GM23338 (cell line): Measurements from ENCODE around the gene TBC1D21. TPM values are rescaled to one million over a fixed set of nuclear protein-coding genes. Genes with fewer than 3 reads are reported as not detected.

Experiments used
- ATAC-seq: fragments of 200-7000 bp; cut with Tn5 transposase; 3 replicates; pipeline ENCODE4 v1.9.1; 2020
- DNase-seq: peaks from one replicate; pipeline ENCODE4 v3.0.0-alpha.2; 2015; ENCODE audit warnings: low spot score
- H2AFZ ChIP-seq: fragments of 200-600 bp; sonication (generic); 2 replicates; pipeline ENCODE4 v1.8.0; 2016; ENCODE audit warnings: antibody characterized with exemption, mild to moderate bottlenecking, moderate library complexity
- H3F3A ChIP-seq: fragments of 200-600 bp; sonication (generic); replicated peaks from 2 replicates; pipeline ENCODE4 v1.8.0; 2017; ENCODE audit warnings: antibody characterized with exemption, mixed run types, low read depth
- H3K27ac ChIP-seq: fragments of 200-600 bp; sonication (generic); 2 replicates; pipeline ENCODE4 v1.6.1; 2016; ENCODE audit warnings: low read depth
- H3K27me3 ChIP-seq: fragments of 200-600 bp; sonication (generic); 2 replicates; pipeline ENCODE4 v1.8.0; 2016; ENCODE audit warnings: mild to moderate bottlenecking, mixed run types, moderate library complexity; ENCODE audit not compliant: insufficient read depth
- H3K36me3 ChIP-seq: fragments of 200-600 bp; sonication (generic); 2 replicates; pipeline ENCODE4 v1.8.0; 2016; ENCODE audit warnings: mild to moderate bottlenecking; ENCODE audit not compliant: insufficient read depth
- H3K4me1 ChIP-seq: fragments of 200-600 bp; sonication (generic); 2 replicates; pipeline ENCODE4 v1.8.0; 2016; ENCODE audit warnings: mild to moderate bottlenecking, moderate library complexity; ENCODE audit not compliant: insufficient read depth
- H3K4me2 ChIP-seq: fragments of 200-600 bp; sonication (generic); 2 replicates; pipeline ENCODE4 v1.7.1; 2017; ENCODE audit warnings: mixed run types
- H3K4me3 ChIP-seq: fragments of 200-600 bp; sonication (generic); 2 replicates; pipeline ENCODE4 v1.6.1; 2016; ENCODE audit warnings: mixed run types
- H3K79me2 ChIP-seq: fragments of 200-600 bp; sonication (generic); replicated peaks from 2 replicates; pipeline ENCODE4 v1.8.0; 2017; ENCODE audit warnings: mild to moderate bottlenecking; ENCODE audit not compliant: insufficient read depth
- H3K9me2 ChIP-seq: fragments of 200-600 bp; sonication (generic); 2 replicates; pipeline ENCODE4 v1.8.0; 2017; ENCODE audit not compliant: insufficient read depth
- H4K20me1 ChIP-seq: fragments of 200-600 bp; sonication (generic); replicated peaks from 2 replicates; pipeline ENCODE4 v1.8.0; 2017; ENCODE audit warnings: mild to moderate bottlenecking; ENCODE audit not compliant: insufficient read depth
- H3K27ac Mint-ChIP-seq: 2 replicates; pipeline ENCODE4 v1.8.0; 2020; ENCODE audit warnings: inconsistent platforms, mild to moderate bottlenecking, moderate library complexity, mixed read lengths
- H3K27me3 Mint-ChIP-seq: 3 replicates; pipeline ENCODE4 v1.8.0; 2022; ENCODE audit warnings: low read depth, mild to moderate bottlenecking, moderate library complexity, mixed read lengths, inconsistent platforms; ENCODE audit not compliant: insufficient read depth, poor library complexity
- H3K36me3 Mint-ChIP-seq: 3 replicates; pipeline ENCODE4 v1.8.0; 2021; ENCODE audit warnings: low read depth, mild to moderate bottlenecking, inconsistent platforms, moderate library complexity, mixed read lengths
- H3K4me1 Mint-ChIP-seq: 3 replicates; pipeline ENCODE4 v1.8.0; 2020; ENCODE audit warnings: mild to moderate bottlenecking, inconsistent platforms, mixed read lengths
- H3K4me3 Mint-ChIP-seq: 3 replicates; pipeline ENCODE4 v1.8.0; 2021; ENCODE audit warnings: moderate library complexity, mild to moderate bottlenecking, inconsistent platforms, mixed read lengths
- H3K9me3 Mint-ChIP-seq: 3 replicates; pipeline ENCODE4 v1.8.0; 2020; ENCODE audit warnings: moderate library complexity, mild to moderate bottlenecking, inconsistent platforms, mixed read lengths
- CREB1 ChIP-seq: fragments of 250-450 bp; sonication (Bioruptor Pico); IDR thresholded peaks from 2 replicates; pipeline ENCODE4 v1.5.0; 2020; ENCODE audit warnings: low read depth, mild to moderate bottlenecking, moderate library complexity
- CTCF ChIP-seq, 2 experiments: fragments of 200-600 bp in 1 of 2; sonication (generic) in 1 of 2; conservative IDR thresholded peaks; 2 replicates each; pipeline versions ENCODE4 v1.5.1 to v1.6.1; 2016 to 2017; ENCODE audit warnings: antibody characterized with exemption in 2 of 2, low read depth in 2 of 2, mild to moderate bottlenecking in 2 of 2, moderate library complexity in 1 of 2
- ETS1 ChIP-seq: IDR thresholded peaks from 2 replicates; pipeline ENCODE4 v1.6.1; 2016; ENCODE audit warnings: antibody characterized with exemption
- EZH2 ChIP-seq: fragments of 200-600 bp; sonication (generic); IDR thresholded peaks from one replicate; pipeline ENCODE4 v1.8.0; 2017; ENCODE audit warnings: antibody characterized with exemption, mild to moderate bottlenecking, low read depth; ENCODE audit not compliant: unreplicated experiment
- EZH2phosphoT487 ChIP-seq: fragments of 200-600 bp; sonication (generic); IDR thresholded peaks from one replicate; pipeline ENCODE4 v1.8.1; 2018; ENCODE audit warnings: antibody characterized with exemption; ENCODE audit not compliant: unreplicated experiment
- JUNB ChIP-seq: IDR thresholded peaks from one replicate; pipeline ENCODE4 v1.6.1; 2016; ENCODE audit warnings: antibody characterized with exemption; ENCODE audit not compliant: unreplicated experiment
- NANOG ChIP-seq: IDR thresholded peaks from 2 replicates; pipeline ENCODE4 v1.6.1; 2016; ENCODE audit warnings: antibody characterized with exemption, borderline replicate concordance
- POLR2AphosphoS5 ChIP-seq: IDR thresholded peaks from 2 replicates; pipeline ENCODE4 v1.6.1; 2016; ENCODE audit warnings: antibody characterized with exemption, low read depth
- REST ChIP-seq: IDR thresholded peaks from one replicate; pipeline ENCODE4 v1.6.1; 2018; ENCODE audit warnings: antibody characterized with exemption; ENCODE audit not compliant: unreplicated experiment
- STAT1 ChIP-seq: IDR thresholded peaks from one replicate; pipeline ENCODE4 v1.6.1; 2016; ENCODE audit warnings: antibody characterized with exemption; ENCODE audit not compliant: unreplicated experiment
- ZNF114 ChIP-seq: fragments of 250-450 bp; sonication (Bioruptor Pico); IDR thresholded peaks from 2 replicates; pipeline ENCODE4 v1.5.0; 2020; ENCODE audit warnings: mild to moderate bottlenecking, moderate library complexity
- ZNF331 ChIP-seq: fragments of 250-450 bp; sonication (Bioruptor Pico); IDR thresholded peaks from 2 replicates; pipeline ENCODE4 v1.5.0; 2020; ENCODE audit warnings: low read depth, mild to moderate bottlenecking, moderate library complexity
- ZNF462 ChIP-seq: fragments of 250-450 bp; sonication (Bioruptor Pico); IDR thresholded peaks from 2 replicates; pipeline ENCODE4 v1.5.0; 2020; ENCODE audit warnings: mild to moderate bottlenecking, moderate library complexity
- polyA plus RNA-seq: library from polyadenylated mRNA; unstranded; fragments of >200 nt; fragmentation: Nextera tagmentation; extraction: Ambion mirVana; gene quantifications from 2 replicates; pipeline ENCODE4 v1.2.1, GENCODE V29; 2016
- total RNA-seq: library from RNA; depleted of rRNA; stranded (reverse); fragments of >200 nt; shearing (Covaris generic); gene quantifications from 2 replicates; pipeline ENCODE4 v1.2.3, GENCODE V29; 2014

The TBC1D21 gene
- total and polyA plus RNA-seq, 2 experiments from 2014 or later, result not detected

- Histone ChIP-seq H3K4me2 (no peak overlapping the region), H4K20me1 (no peaks in the 10 kb centered on the region), H3K9me2 (no peaks in the 10 kb centered on the region), H3K4me1 (no peaks in the 10 kb centered on the region), H3K27ac (no peak overlapping the region), H3K79me2 (no peaks in the 10 kb centered on the region), H2AFZ (no peak overlapping the region), H3K36me3 (no peaks in the 10 kb centered on the region), H3K4me3 (no peak overlapping the region), H3F3A (no peaks in the 10 kb centered on the region), H3K27me3 (no peaks in the 10 kb centered on the region)
- H3K27ac Mint-ChIP-seq, result no peak overlapping the region
- DNase-seq, result no peak
- H3K27me3 Mint-ChIP-seq, result peaks cover 6% of the 10 kb centered on the region
- H3K4me1 Mint-ChIP-seq, result no peaks in the 10 kb centered on the region
- no peak for ATAC-seq
- no peaks in the 10 kb centered on the region for H3K36me3 Mint-ChIP-seq
- H3K9me3 Mint-ChIP-seq, result peaks cover 5% of the 10 kb centered on the region; the same call in 2 of the 3 replicates
- H3K4me3 Mint-ChIP-seq, result no peak overlapping the region
- TF ChIP-seq EZH2phosphoT487 (no peak), POLR2AphosphoS5 (no peak), NANOG (no peak), ZNF462 (CRISPR knock-in tag) (no peak), CTCF (conservative IDR thresholded peaks at IDR 0.05; ENCODE audit: low read depth in 2 of 2) (no peak), STAT1 (no peak), EZH2 (no peak), REST (no peak), ETS1 (no peak), ZNF331 (CRISPR knock-in tag) (no peak), JUNB (no peak), CREB1 (CRISPR knock-in tag) (no peak), ZNF114 (no peak)
Measured at GRCh38 chr15:73885954-73886700, 12.8 kb downstream of the TBC1D21 start.
